Measurements from ENCODE around the gene IRF4.

IRF4 gene

GRCh38 chr6:379410-380181 is 12.0 kb upstream of the IRF4 start:
- no peak overlapping the region for H3K27ac ChIP-seq
- DNase-seq (ENCODE audit: low read depth, low spot score) = no peak

GRCh38 chr6:380234-381218 is 11.0 kb upstream of the IRF4 start:
- H3K27ac ChIP-seq = no peak overlapping the region
- no peak for DNase-seq (ENCODE audit: low read depth, low spot score)

GRCh38 chr6:381742-382461 is 9.7 kb upstream of the IRF4 start:
- no peak overlapping the region for H3K27ac ChIP-seq
- no peak for DNase-seq (ENCODE audit: low read depth, low spot score)

GRCh38 chr6:382883-383810 is 8.4 kb upstream of the IRF4 start:
- H3K27ac ChIP-seq = no peak overlapping the region
- DNase-seq (ENCODE audit: low read depth, low spot score) = no peak

- no peak for DNase-seq (ENCODE audit: low read depth, low spot score)
- no peak overlapping the region for H3K27ac ChIP-seq
Observed at GRCh38 chr6:383856-384255, 7.7 kb upstream of the IRF4 start.

- no peak overlapping the region for H3K27ac ChIP-seq
- no peak for DNase-seq (ENCODE audit: low read depth, low spot score)
Observed at GRCh38 chr6:384898-385297, 6.7 kb upstream of the IRF4 start.

GRCh38 chr6:385614-386013 is 5.9 kb upstream of the IRF4 start:
- no peak for DNase-seq (ENCODE audit: low read depth, low spot score)

GRCh38 chr6:386688-387266 is 4.8 kb upstream of the IRF4 start:
- H3K27ac ChIP-seq = no peak overlapping the region
- no peak for DNase-seq (ENCODE audit: low read depth, low spot score)

More at GRCh38 chr6:385614-386013, 5.9 kb upstream of the IRF4 start:
- H3K27ac ChIP-seq = no peak overlapping the region

- DNase-seq (ENCODE audit: low read depth, low spot score) = no peak
Observed at GRCh38 chr6:387293-387741, 4.2 kb upstream of the IRF4 start.

GRCh38 chr6:388202-388903 is 3.2 kb upstream of the IRF4 start:
- H3K27ac ChIP-seq = no peak overlapping the region
- DNase-seq (ENCODE audit: low read depth, low spot score) = no peak

More at GRCh38 chr6:387293-387741, 4.2 kb upstream of the IRF4 start:
- H3K27ac ChIP-seq = no peak overlapping the region

GRCh38 chr6:389143-389542 is 2.4 kb upstream of the IRF4 start:
- no peak overlapping the region for H3K27ac ChIP-seq
- no peak for DNase-seq (ENCODE audit: low read depth, low spot score)

GRCh38 chr6:389622-390021 is 1.9 kb upstream of the IRF4 start:
- no peak for DNase-seq (ENCODE audit: low read depth, low spot score)
- no peak overlapping the region for H3K27ac ChIP-seq

GRCh38 chr6:390914-391558 is 516 bp upstream of the IRF4 start:
- no peak for DNase-seq (ENCODE audit: low read depth, low spot score)
- H3K27ac ChIP-seq = no peak overlapping the region

- DNase-seq (ENCODE audit: low read depth, low spot score) = no peak
- no peak overlapping the region for H3K27ac ChIP-seq
Observed at GRCh38 chr6:392441-393390, 1.2 kb downstream of the IRF4 start.

- no peak overlapping the region for H3K27ac ChIP-seq
- DNase-seq (ENCODE audit: low read depth, low spot score) = no peak
Observed at GRCh38 chr6:393391-394221, 2.1 kb downstream of the IRF4 start.

GRCh38 chr6:394641-395289 is 3.2 kb downstream of the IRF4 start:
- H3K27ac ChIP-seq = no peak overlapping the region
- no peak for DNase-seq (ENCODE audit: low read depth, low spot score)

Measured in epithelial cell of prostate (primary cell).